IPS-18a (cell line): ENCODE data around the gene MITF.

Experiments used
- H3K27ac ChIP-seq: one replicate; pipeline ENCODE4 v1.5.1; 2013; ENCODE audit warnings: low read length
- H3K27me3 ChIP-seq: one replicate; pipeline ENCODE4 v1.6.1; 2013; ENCODE audit warnings: mild to moderate bottlenecking, low read length; ENCODE audit not compliant: control insufficient read depth, insufficient read depth
- H3K36me3 ChIP-seq: one replicate; pipeline ENCODE4 v1.6.1; 2013; ENCODE audit warnings: low read depth, low read length; ENCODE audit not compliant: control insufficient read depth
- H3K4me1 ChIP-seq: one replicate; pipeline ENCODE4 v1.6.1; 2013; ENCODE audit warnings: low read depth, low read length; ENCODE audit not compliant: control insufficient read depth
- H3K4me3 ChIP-seq: one replicate; pipeline ENCODE4 v1.5.1; 2013; ENCODE audit warnings: low read length
- H3K9ac ChIP-seq: one replicate; pipeline ENCODE4 v1.6.1; 2013; ENCODE audit warnings: mild to moderate bottlenecking, low read length, moderate library complexity
- H3K9me3 ChIP-seq: one replicate; pipeline ENCODE4 v1.6.1; 2013; ENCODE audit warnings: low read depth, low read length; ENCODE audit not compliant: control insufficient read depth

MITF gene

GRCh38 chr3:69731080-69731479 is 8.2 kb upstream of the MITF start:
- no peaks in the 10 kb centered on the region for H3K36me3 ChIP-seq
- H3K4me3 ChIP-seq = no peak overlapping the region
- H3K9me3 ChIP-seq = no peaks in the 10 kb centered on the region
- H3K27ac ChIP-seq = no peak overlapping the region
- peaks cover 4% of the 10 kb centered on the region for H3K27me3 ChIP-seq
- H3K4me1 ChIP-seq = no peaks in the 10 kb centered on the region
- H3K9ac ChIP-seq = no peak overlapping the region

GRCh38 chr3:69735893-69736292 is 3.4 kb upstream of the MITF start:
- no peaks in the 10 kb centered on the region for H3K9me3 ChIP-seq
- H3K4me1 ChIP-seq = peaks cover 6% of the 10 kb centered on the region
- H3K4me3 ChIP-seq = no peak overlapping the region
- no peak overlapping the region for H3K27ac ChIP-seq
- no peaks in the 10 kb centered on the region for H3K36me3 ChIP-seq
- H3K9ac ChIP-seq = no peak overlapping the region
- H3K27me3 ChIP-seq = peaks cover 43% of the 10 kb centered on the region

GRCh38 chr3:69737392-69737791 is 1.9 kb upstream of the MITF start:
- Histone ChIP-seq H3K27ac (no peak overlapping the region), H3K9ac (no peak overlapping the region), H3K36me3 (no peaks in the 10 kb centered on the region), H3K27me3 (peaks cover 48% of the 10 kb centered on the region), H3K9me3 (no peaks in the 10 kb centered on the region), H3K4me3 (no peak overlapping the region), H3K4me1 (peaks cover 6% of the 10 kb centered on the region)

DNA sequence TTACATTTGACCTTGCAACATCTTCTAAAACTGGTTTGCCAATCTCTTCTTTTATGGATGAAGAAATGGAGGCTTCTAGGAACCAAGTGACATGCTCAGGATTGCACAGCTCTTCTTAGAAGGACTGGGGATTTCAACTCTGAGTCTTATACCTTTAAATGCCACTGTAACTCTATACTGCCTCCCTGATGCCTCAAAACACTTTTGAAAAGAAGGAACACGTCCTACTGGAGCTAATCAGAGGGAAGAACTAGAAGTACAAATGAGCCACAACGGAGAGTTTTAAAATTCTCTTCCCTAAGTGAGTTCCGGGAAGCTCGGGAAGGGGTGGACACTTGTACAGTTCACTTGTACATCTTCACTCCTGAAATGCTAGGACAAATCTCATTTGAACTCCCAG is 949 bp upstream of the MITF start:
- H3K4me3 ChIP-seq = peak overlapping the region; percentile 93
- H3K27me3 ChIP-seq = peaks cover 48% of the 10 kb centered on the region
- peak overlapping the region; percentile 18 for H3K9ac ChIP-seq

GRCh38 chr3:69738859-69739203 is 433 bp upstream of the MITF start:
- peaks cover 48% of the 10 kb centered on the region for H3K27me3 ChIP-seq
- peaks cover 6% of the 10 kb centered on the region for H3K4me1 ChIP-seq
- H3K9me3 ChIP-seq = no peaks in the 10 kb centered on the region
- no peaks in the 10 kb centered on the region for H3K36me3 ChIP-seq
- H3K27ac ChIP-seq = no peak overlapping the region
- peak overlapping the region; percentile 18 for H3K9ac ChIP-seq
- peak overlapping the region; percentile 93 for H3K4me3 ChIP-seq

More for the DNA sequence above, 949 bp upstream of the MITF start:
- Histone ChIP-seq H3K4me1 (peaks cover 6% of the 10 kb centered on the region), H3K36me3 (no peaks in the 10 kb centered on the region), H3K9me3 (no peaks in the 10 kb centered on the region), H3K27ac (no peak overlapping the region)

- Histone ChIP-seq H3K36me3 (no peaks in the 10 kb centered on the region), H3K4me3 (peak overlapping the region; percentile 93), H3K4me1 (peaks cover 6% of the 10 kb centered on the region), H3K27ac (no peak overlapping the region), H3K27me3 (peaks cover 48% of the 10 kb centered on the region), H3K9me3 (no peaks in the 10 kb centered on the region), H3K9ac (no peak overlapping the region)
Measured at GRCh38 chr3:69740103-69741021, 1.1 kb downstream of the MITF start.

DNA sequence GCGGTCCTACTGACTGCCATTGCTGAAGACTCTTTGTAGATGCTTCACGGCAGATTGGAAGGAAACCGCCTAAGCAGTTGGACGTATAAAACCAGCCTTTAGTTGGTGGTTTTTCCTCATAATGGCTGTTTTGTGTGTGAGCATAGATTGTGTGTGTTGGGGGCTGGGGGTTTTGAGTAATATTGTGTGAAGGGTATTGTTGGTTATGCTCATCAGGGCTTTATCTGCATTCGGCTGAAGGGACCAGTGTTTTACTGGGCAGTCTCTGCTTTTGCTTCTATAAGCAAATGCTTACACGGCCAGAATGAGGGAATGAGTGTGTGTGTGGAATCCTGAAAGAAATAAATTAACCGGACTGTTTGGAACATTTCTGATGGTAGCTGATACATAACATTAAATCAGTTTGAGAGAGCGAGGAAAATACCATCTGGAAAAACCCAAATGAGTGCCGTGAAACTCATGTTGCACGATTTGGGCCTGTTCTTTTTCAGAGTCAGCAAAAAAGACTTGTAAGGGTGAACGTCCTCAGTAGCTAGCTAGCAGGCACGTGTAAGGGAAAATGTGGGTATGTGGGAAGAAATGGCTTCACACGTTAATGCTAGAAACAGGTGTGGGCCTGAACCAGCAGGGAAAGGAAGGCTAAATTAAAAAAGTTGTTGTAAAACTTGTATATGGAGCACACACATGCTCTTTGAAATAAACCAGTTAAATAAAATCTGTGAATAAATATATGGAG is 1.9 kb downstream of the MITF start:
- Histone ChIP-seq H3K4me3 (no peak overlapping the region), H3K27me3 (peaks cover 44% of the 10 kb centered on the region), H3K4me1 (peaks cover 6% of the 10 kb centered on the region), H3K36me3 (no peaks in the 10 kb centered on the region), H3K27ac (no peak overlapping the region), H3K9me3 (no peaks in the 10 kb centered on the region), H3K9ac (no peak overlapping the region)

DNA sequence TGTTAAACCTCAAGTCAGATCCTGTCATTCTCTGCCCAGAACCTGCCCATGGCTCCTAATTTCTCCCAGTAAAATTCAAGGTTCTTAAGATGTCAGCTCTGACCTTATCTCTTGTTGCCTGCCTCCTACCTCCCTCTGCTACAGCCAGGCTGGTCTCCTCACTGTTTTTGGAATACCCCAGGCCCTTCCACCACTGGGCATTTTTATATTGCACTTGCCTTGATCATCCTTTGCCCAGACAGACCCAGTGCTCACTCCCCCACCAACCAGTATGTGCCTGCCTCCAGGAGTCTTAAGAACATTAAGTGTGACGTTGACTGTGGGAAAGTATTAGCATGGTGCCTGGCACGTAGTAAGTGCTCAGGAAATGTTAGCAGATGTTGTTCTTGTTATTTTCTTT is 3.1 kb downstream of the MITF start:
- H3K9ac ChIP-seq = no peak overlapping the region
- H3K27me3 ChIP-seq = peaks cover 32% of the 10 kb centered on the region
- H3K9me3 ChIP-seq = no peaks in the 10 kb centered on the region
- H3K4me1 ChIP-seq = peaks cover 6% of the 10 kb centered on the region
- no peak overlapping the region for H3K27ac ChIP-seq
- H3K36me3 ChIP-seq = no peaks in the 10 kb centered on the region
- no peak overlapping the region for H3K4me3 ChIP-seq

- Histone ChIP-seq H3K27ac (no peak overlapping the region), H3K9ac (no peak overlapping the region), H3K36me3 (no peaks in the 10 kb centered on the region), H3K27me3 (peaks cover 15% of the 10 kb centered on the region), H3K4me3 (no peak overlapping the region), H3K9me3 (no peaks in the 10 kb centered on the region), H3K4me1 (no peaks in the 10 kb centered on the region)
Measured at GRCh38 chr3:69743975-69744906, 5.0 kb downstream of the MITF start.

GRCh38 chr3:69745505-69745904 is 6.2 kb downstream of the MITF start:
- H3K36me3 ChIP-seq = no peaks in the 10 kb centered on the region
- H3K27me3 ChIP-seq = peaks cover 10% of the 10 kb centered on the region
- H3K4me1 ChIP-seq = no peaks in the 10 kb centered on the region
- no peaks in the 10 kb centered on the region for H3K9me3 ChIP-seq
- no peak overlapping the region for H3K27ac ChIP-seq
- H3K4me3 ChIP-seq = no peak overlapping the region
- no peak overlapping the region for H3K9ac ChIP-seq

GRCh38 chr3:69746119-69746518 is 6.9 kb downstream of the MITF start:
- Histone ChIP-seq H3K27me3 (peaks cover 4% of the 10 kb centered on the region), H3K27ac (no peak overlapping the region), H3K9me3 (no peaks in the 10 kb centered on the region), H3K36me3 (no peaks in the 10 kb centered on the region), H3K9ac (no peak overlapping the region), H3K4me1 (no peaks in the 10 kb centered on the region), H3K4me3 (no peak overlapping the region)
